ENCODE data around the gene CEMIP2.

The CEMIP2 gene

GRCh38 chr9:71746758-71747125, 21.6 kb downstream of the CEMIP2 start:
- no peak for DNase-seq

GRCh38 chr9:71746023-71746757, 22.1 kb downstream of the CEMIP2 start:
- DNase-seq = no peak

GRCh38 chr9:71744754-71745521, 23.4 kb downstream of the CEMIP2 start:
- peak; percentile 3 for DNase-seq

- DNase-seq = no peak
Measured at GRCh38 chr9:71743882-71744281, 24.4 kb downstream of the CEMIP2 start.

- DNase-seq = no peak
Measured at GRCh38 chr9:71743217-71743705, 25.1 kb downstream of the CEMIP2 start.

GRCh38 chr9:71742703-71743102, 25.6 kb downstream of the CEMIP2 start:
- DNase-seq = no peak

GRCh38 chr9:71741926-71742648, 26.2 kb downstream of the CEMIP2 start:
- DNase-seq = peak; percentile 34

GRCh38 chr9:71740199-71740598, 28.1 kb downstream of the CEMIP2 start:
- DNase-seq = peak; percentile 31

- no peak for DNase-seq
Measured at GRCh38 chr9:71737455-71737854, 30.9 kb downstream of the CEMIP2 start.

GRCh38 chr9:71736236-71736635, 32.1 kb downstream of the CEMIP2 start:
- DNase-seq = no peak

GRCh38 chr9:71734950-71735349, 33.4 kb downstream of the CEMIP2 start:
- no peak for DNase-seq

GRCh38 chr9:71733176-71733575, 35.1 kb downstream of the CEMIP2 start:
- DNase-seq = no peak

- DNase-seq = peak; percentile 25
Measured at GRCh38 chr9:71729816-71730526, 38.3 kb downstream of the CEMIP2 start.

GRCh38 chr9:71726723-71727122, 41.6 kb downstream of the CEMIP2 start:
- DNase-seq = peak; percentile 27

- peak; percentile 93 for DNase-seq
Measured at GRCh38 chr9:71725590-71726338, 42.5 kb downstream of the CEMIP2 start.

- no peak for DNase-seq
Measured at GRCh38 chr9:71721855-71722254, 46.5 kb downstream of the CEMIP2 start.

- DNase-seq = no peak
Measured at GRCh38 chr9:71719562-71719961, 48.8 kb downstream of the CEMIP2 start.

GRCh38 chr9:71719088-71719487, 49.2 kb downstream of the CEMIP2 start:
- no peak for DNase-seq

GRCh38 chr9:71716138-71716909, 52.0 kb downstream of the CEMIP2 start:
- peak; percentile 38 for DNase-seq

GRCh38 chr9:71710856-71711255, 57.5 kb downstream of the CEMIP2 start:
- no peak for DNase-seq

- DNase-seq = no peak
Measured at GRCh38 chr9:71710201-71710600, 58.1 kb downstream of the CEMIP2 start.

Data from DMS53 (cell line).